SK-N-SH (cell line): Measurements from ENCODE around the gene IL9.

Source experiments
- GABPA ChIP-seq: IDR thresholded peaks from 2 replicates; pipeline ENCODE4 v1.4.0; 2012; ENCODE audit warnings: low read depth, mild to moderate bottlenecking
- POLR2AphosphoS5 ChIP-seq: IDR thresholded peaks from 2 replicates; pipeline ENCODE4 v1.6.1; 2012; ENCODE audit warnings: low read depth, low read length
- SMC3 ChIP-seq: IDR thresholded peaks from 2 replicates; pipeline ENCODE4 v1.6.1; 2012; ENCODE audit warnings: low read depth, low read length, improper control_type of control experiment
- TF ChIP-seq, protein P1 (sequence below): fragments of 150-350 bp; IDR thresholded peaks from 2 replicates; pipeline ENCODE4 v1.6.1; 2017; ENCODE audit warnings: antibody characterized with exemption, low read length, low read depth, borderline replicate concordance

DNA sequence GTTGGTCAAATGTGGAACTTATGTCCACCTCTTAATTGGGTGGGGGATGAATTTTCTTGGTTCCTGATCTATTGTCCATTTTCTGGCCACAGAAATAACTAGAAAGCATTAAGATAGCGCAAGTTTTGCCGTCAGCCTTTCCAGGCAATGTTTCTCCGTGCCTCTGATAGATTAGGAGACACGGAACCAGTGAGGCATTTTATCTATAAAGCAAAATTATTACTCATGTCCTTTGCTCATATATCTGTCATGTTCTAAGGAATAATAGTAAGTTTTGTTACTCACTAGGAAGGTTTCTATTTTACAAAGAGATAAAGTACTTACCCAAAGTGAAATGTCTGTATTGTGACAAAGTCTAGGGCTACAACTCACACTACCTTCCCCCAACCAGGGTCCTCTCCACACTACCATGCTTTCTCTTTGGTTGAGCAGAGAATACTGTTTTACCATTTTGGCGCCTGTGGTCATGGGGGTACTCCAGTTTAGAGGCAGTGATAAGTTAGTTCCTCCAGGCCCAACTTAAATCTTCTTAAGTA is 19.9 kb upstream of the IL9 start:
- TF ChIP-seq GABPA (no peak), SMC3 (no peak), POLR2AphosphoS5 (no peak)
- TF ChIP-seq, protein P1, sequence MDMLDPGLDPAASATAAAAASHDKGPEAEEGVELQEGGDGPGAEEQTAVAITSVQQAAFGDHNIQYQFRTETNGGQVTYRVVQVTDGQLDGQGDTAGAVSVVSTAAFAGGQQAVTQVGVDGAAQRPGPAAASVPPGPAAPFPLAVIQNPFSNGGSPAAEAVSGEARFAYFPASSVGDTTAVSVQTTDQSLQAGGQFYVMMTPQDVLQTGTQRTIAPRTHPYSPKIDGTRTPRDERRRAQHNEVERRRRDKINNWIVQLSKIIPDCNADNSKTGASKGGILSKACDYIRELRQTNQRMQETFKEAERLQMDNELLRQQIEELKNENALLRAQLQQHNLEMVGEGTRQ, result no peak
